ENCODE data around the gene C10orf53. TPM values are rescaled to one million over a fixed set of nuclear protein-coding genes. Genes with fewer than 3 reads are reported as not detected.

The C10orf53 gene
- polyA plus RNA-seq, 3 donors = not detected

DNA sequence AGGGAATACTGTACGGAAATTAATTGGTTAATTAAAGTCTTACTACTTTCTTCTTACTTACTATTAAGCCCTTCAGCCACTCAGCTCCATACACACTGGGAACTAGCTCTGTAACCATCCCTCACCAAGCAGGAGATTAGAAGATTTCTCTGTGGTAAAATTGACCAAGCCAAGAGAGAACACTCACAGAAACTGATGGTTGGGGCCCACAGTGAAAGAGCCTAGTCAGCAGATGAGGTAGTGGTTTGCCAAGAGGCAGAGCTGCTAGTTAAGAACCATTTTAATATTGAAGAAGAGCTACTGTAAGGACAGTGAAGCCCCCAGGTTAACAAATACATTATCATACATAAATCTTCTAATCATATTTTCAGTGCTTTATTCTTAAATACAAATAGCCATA is 21.8 kb upstream of the C10orf53 start:
- Histone ChIP-seq H3K36me3 (replicated peaks in 1 of 2; ENCODE audit: control insufficient read depth in 1 of 2, insufficient read depth in 2 of 2, low read length in 2 of 2) (no peaks in the 10 kb centered on the region), H3K27me3 (ENCODE audit: control insufficient read depth in 2 of 2, insufficient read depth in 2 of 2, low read length in 2 of 2) (no peaks in the 10 kb centered on the region), H3K4me1 (ENCODE audit: control insufficient read depth in 1 of 2, insufficient read depth in 2 of 2, low read length in 2 of 2) (no peaks in the 10 kb centered on the region), H2AFZ (ENCODE audit: insufficient read depth, low read depth, low read length, poor library complexity, severe bottlenecking) (no peak overlapping the region), H3K27ac (ENCODE audit: low read depth in 1 of 2, low read length in 2 of 2) (no peak overlapping the region), H4K20me1 (ENCODE audit: insufficient read depth, low read length) (no peaks in the 10 kb centered on the region), H3K9me3 (replicated peaks in 1 of 2; ENCODE audit: control insufficient read depth in 1 of 2, insufficient read depth in 1 of 2, low read length in 2 of 2) (peaks cover 14 to 19% of the 10 kb centered on the region in 2 donors), H3K9ac (ENCODE audit: insufficient read depth, low read length, poor library complexity, severe bottlenecking) (no peak overlapping the region), H3K79me2 (ENCODE audit: insufficient read depth, low read length) (no peaks in the 10 kb centered on the region), H3K4me2 (replicated peaks; ENCODE audit: extremely low read depth, low read length, poor library complexity, severe bottlenecking) (no peak overlapping the region), H3K4me3 (replicated peaks in 1 of 3; ENCODE audit: low read depth in 2 of 3, low read length in 3 of 3) (no peak overlapping the region)
- Mint-ChIP-seq H3K36me3 (no peaks in the 10 kb centered on the region), H3K27ac (no peak overlapping the region), H3K4me1 (no peaks in the 10 kb centered on the region), H3K4me3 (no peak overlapping the region), H3K9me3 (peaks cover 18 to 33% (median 21%) of the 10 kb centered on the region in 7 donors), H3K27me3 (ENCODE audit: low read depth in 3 of 3) (peaks cover 7 to 18% (median 13%) of the 10 kb centered on the region in 3 donors)
- intact Hi-C loops (cut with micrococcal nuclease) = no loop called here
- WGBS (ENCODE audit: insufficient coverage) = no CpG with 5 or more reads among the region's 1 CpG
- TF ChIP-seq, protein P1, sequence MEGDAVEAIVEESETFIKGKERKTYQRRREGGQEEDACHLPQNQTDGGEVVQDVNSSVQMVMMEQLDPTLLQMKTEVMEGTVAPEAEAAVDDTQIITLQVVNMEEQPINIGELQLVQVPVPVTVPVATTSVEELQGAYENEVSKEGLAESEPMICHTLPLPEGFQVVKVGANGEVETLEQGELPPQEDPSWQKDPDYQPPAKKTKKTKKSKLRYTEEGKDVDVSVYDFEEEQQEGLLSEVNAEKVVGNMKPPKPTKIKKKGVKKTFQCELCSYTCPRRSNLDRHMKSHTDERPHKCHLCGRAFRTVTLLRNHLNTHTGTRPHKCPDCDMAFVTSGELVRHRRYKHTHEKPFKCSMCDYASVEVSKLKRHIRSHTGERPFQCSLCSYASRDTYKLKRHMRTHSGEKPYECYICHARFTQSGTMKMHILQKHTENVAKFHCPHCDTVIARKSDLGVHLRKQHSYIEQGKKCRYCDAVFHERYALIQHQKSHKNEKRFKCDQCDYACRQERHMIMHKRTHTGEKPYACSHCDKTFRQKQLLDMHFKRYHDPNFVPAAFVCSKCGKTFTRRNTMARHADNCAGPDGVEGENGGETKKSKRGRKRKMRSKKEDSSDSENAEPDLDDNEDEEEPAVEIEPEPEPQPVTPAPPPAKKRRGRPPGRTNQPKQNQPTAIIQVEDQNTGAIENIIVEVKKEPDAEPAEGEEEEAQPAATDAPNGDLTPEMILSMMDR (IDR thresholded peaks at IDR 0.05) = no peak
- no peak for DNase-seq

DNA sequence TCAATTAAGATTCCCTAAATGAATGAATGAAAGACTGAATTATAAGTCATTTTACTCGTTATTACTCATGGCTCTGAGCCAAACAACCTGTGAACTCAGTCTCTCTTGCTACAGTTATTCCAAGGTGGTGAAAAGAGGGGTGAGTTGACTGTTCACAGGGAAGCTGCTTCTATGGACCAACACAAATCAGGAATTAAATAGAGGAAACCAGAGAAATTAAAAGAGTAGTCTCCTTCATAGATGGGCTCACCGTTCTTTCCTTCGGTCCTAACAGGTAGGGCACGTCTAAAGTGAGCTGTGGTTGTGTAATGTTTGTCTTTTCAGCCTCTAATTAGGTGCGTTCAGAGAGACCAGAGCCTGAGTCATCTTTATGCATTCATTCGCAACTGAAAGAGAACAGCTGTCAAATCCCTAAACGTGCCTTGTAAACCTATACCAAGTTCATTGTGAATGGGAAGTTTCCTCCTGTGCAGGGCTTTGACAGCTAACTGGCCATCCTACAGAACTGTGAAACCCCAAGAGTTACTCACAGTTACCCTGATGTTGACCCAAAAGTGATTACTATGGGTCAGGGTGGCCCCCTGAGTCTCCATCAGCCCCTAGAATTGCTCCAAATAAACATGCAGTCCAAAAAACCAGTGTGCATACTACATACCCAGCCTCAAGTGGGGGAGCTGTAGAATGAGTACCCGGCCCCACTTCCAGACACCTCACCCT is 18.2 kb upstream of the C10orf53 start:
- Histone ChIP-seq H2AFZ (ENCODE audit: insufficient read depth, low read depth, low read length, poor library complexity, severe bottlenecking) (no peak overlapping the region), H3K36me3 (replicated peaks in 1 of 2; ENCODE audit: control insufficient read depth in 1 of 2, insufficient read depth in 2 of 2, low read length in 2 of 2) (no peaks in the 10 kb centered on the region), H3K4me2 (replicated peaks; ENCODE audit: extremely low read depth, low read length, poor library complexity, severe bottlenecking) (no peak overlapping the region), H3K79me2 (ENCODE audit: insufficient read depth, low read length) (no peaks in the 10 kb centered on the region), H3K9me3 (replicated peaks in 1 of 2; ENCODE audit: control insufficient read depth in 1 of 2, insufficient read depth in 1 of 2, low read length in 2 of 2) (peaks cover 14 to 19% of the 10 kb centered on the region in 2 donors), H3K27ac (ENCODE audit: low read depth in 1 of 2, low read length in 2 of 2) (no peak overlapping the region), H3K27me3 (ENCODE audit: control insufficient read depth in 2 of 2, insufficient read depth in 2 of 2, low read length in 2 of 2) (no peaks in the 10 kb centered on the region), H4K20me1 (ENCODE audit: insufficient read depth, low read length) (no peaks in the 10 kb centered on the region), H3K4me3 (replicated peaks in 1 of 3; ENCODE audit: low read depth in 2 of 3, low read length in 3 of 3) (no peak overlapping the region), H3K9ac (ENCODE audit: insufficient read depth, low read length, poor library complexity, severe bottlenecking) (no peak overlapping the region), H3K4me1 (ENCODE audit: control insufficient read depth in 1 of 2, insufficient read depth in 2 of 2, low read length in 2 of 2) (no peaks in the 10 kb centered on the region)
- WGBS (ENCODE audit: insufficient coverage) = 80% methylated on average over 1 of the region's 8 CpGs
- TF ChIP-seq, protein P1 (IDR thresholded peaks at IDR 0.05) = no peak
- H3K9me3 Mint-ChIP-seq = peaks cover 18 to 29% (median 20%) of the 10 kb centered on the region in 7 donors
- DNase-seq = no peak
- H3K27ac Mint-ChIP-seq = no peak overlapping the region
- H3K4me3 Mint-ChIP-seq = no peak overlapping the region
- H3K36me3 Mint-ChIP-seq = no peaks in the 10 kb centered on the region
- H3K27me3 Mint-ChIP-seq (ENCODE audit: low read depth in 3 of 3) = peaks cover 3 to 13% (median 12%) of the 10 kb centered on the region in 3 donors
- H3K4me1 Mint-ChIP-seq = no peaks in the 10 kb centered on the region
- intact Hi-C loops (cut with micrococcal nuclease) = no loop called here
